HepG2 (cell line): ENCODE results near the gene GLO1. TPM values are rescaled to one million over a fixed set of nuclear protein-coding genes. Genes with fewer than 3 reads are reported as not detected.
A peak's percentile ranks its signal among the peaks of the same experiment; 100 is the strongest.

Experiments used
- HMG20B ChIP-seq: conservative IDR thresholded peaks from 2 replicates; pipeline ENCODE4 v1.6.1; 2016; ENCODE audit warnings: missing genetic modification reagents, missing compliant biosample characterization
- HNF1B ChIP-seq: sonication (generic); formaldehyde crosslinking; IDR thresholded peaks from 2 replicates; pipeline ENCODE4 v1.5.1; 2020; ENCODE audit warnings: mild to moderate bottlenecking, moderate library complexity, missing genetic modification reagents
- HNF4A ChIP-seq: sonication (generic); formaldehyde crosslinking; IDR thresholded peaks from 2 replicates; pipeline ENCODE4 v1.4.0; 2020; ENCODE audit warnings: missing genetic modification reagents
- IRF2 ChIP-seq: IDR thresholded peaks from 2 replicates; pipeline ENCODE4 v1.6.1; 2018; ENCODE audit warnings: missing genetic modification reagents, missing compliant biosample characterization
- MLXIP ChIP-seq: sonication (generic); formaldehyde crosslinking; IDR thresholded peaks from 2 replicates; pipeline ENCODE4 v1.9.0; 2021; ENCODE audit warnings: missing genetic modification reagents, borderline replicate concordance
- NFATC3 ChIP-seq: sonication (generic); formaldehyde crosslinking; IDR thresholded peaks from 2 replicates; pipeline ENCODE4 v1.5.1; 2020; ENCODE audit warnings: mild to moderate bottlenecking, missing genetic modification reagents
- NFKB2 ChIP-seq: sonication (generic); formaldehyde crosslinking; IDR thresholded peaks from 2 replicates; pipeline ENCODE4 v1.4.0; 2020; ENCODE audit warnings: missing genetic modification reagents, borderline replicate concordance
- NRL ChIP-seq: sonication (generic); formaldehyde crosslinking; IDR thresholded peaks from 2 replicates; pipeline ENCODE4 v1.5.0; 2020; ENCODE audit warnings: missing genetic modification reagents, mild to moderate bottlenecking, moderate library complexity, borderline replicate concordance
- POLR2AphosphoS5 ChIP-seq: IDR thresholded peaks from 2 replicates; pipeline ENCODE4 v1.6.1; 2012; ENCODE audit warnings: low read depth, low read length
- SSRP1 ChIP-seq: IDR thresholded peaks from 2 replicates; pipeline ENCODE4 v1.6.1; 2016; ENCODE audit warnings: control low read depth
- THAP11 ChIP-seq: IDR thresholded peaks from 2 replicates; pipeline ENCODE4 v1.6.1; 2016; ENCODE audit warnings: missing biosample characterization, missing genetic modification reagents
- ZBTB44 ChIP-seq: sonication (generic); formaldehyde crosslinking; IDR thresholded peaks from 2 replicates; pipeline ENCODE4 v1.4.0; 2020; ENCODE audit warnings: missing genetic modification reagents
- ZMAT5 ChIP-seq: sonication (generic); formaldehyde crosslinking; IDR thresholded peaks from 2 replicates; pipeline ENCODE4 v1.5.0; 2020; ENCODE audit warnings: mild to moderate bottlenecking, low read depth, missing genetic modification reagents, borderline replicate concordance
- ZNF251 ChIP-seq: sonication (generic); formaldehyde crosslinking; IDR thresholded peaks from 2 replicates; pipeline ENCODE4 v1.9.0; 2021; ENCODE audit warnings: mild to moderate bottlenecking, missing genetic modification reagents
- ZNF282 ChIP-seq: fragments of 450-650 bp; IDR thresholded peaks from 2 replicates; pipeline ENCODE4 v1.6.1; 2018; ENCODE audit not compliant: partially characterized antibody
- ZNF343 ChIP-seq: sonication (generic); formaldehyde crosslinking; IDR thresholded peaks from 2 replicates; pipeline ENCODE4 v1.4.0; 2020; ENCODE audit warnings: mild to moderate bottlenecking, missing genetic modification reagents
- ZNF607 ChIP-seq: sonication (generic); formaldehyde crosslinking; IDR thresholded peaks from 2 replicates; pipeline ENCODE4 v1.5.1; 2020; ENCODE audit warnings: missing genetic modification reagents, mild to moderate bottlenecking, borderline replicate concordance
- ZNF614 ChIP-seq: IDR thresholded peaks from 2 replicates; pipeline ENCODE4 v1.6.1; 2018; ENCODE audit warnings: missing biosample characterization, missing genetic modification reagents, inconsistent platforms, borderline replicate concordance
- ZNF674 ChIP-seq: sonication (generic); formaldehyde crosslinking; IDR thresholded peaks from 2 replicates; pipeline ENCODE4 v1.5.0; 2020; ENCODE audit warnings: low read depth, mild to moderate bottlenecking, missing genetic modification reagents
- ZNF709 ChIP-seq: sonication (generic); formaldehyde crosslinking; IDR thresholded peaks from 2 replicates; pipeline ENCODE4 v1.5.0; 2020; ENCODE audit warnings: mild to moderate bottlenecking, missing genetic modification reagents
- ZSCAN29 ChIP-seq: sonication (generic); formaldehyde crosslinking; conservative IDR thresholded peaks from 2 replicates; pipeline ENCODE4 v1.4.0; 2020; ENCODE audit warnings: mild to moderate bottlenecking, missing genetic modification reagents
- polyA plus RNA-seq, 8 experiments: library from polyadenylated mRNA; depleted of rRNA in 3 of 8; stranded (reverse) in 7 of 8; unstranded in 1 of 8; fragments of >200 nt; fragmentation: Illumina TruSeq in 4 of 8; extraction: Trizol in 4 of 8; gene quantifications; 2 replicates each; pipeline versions ENCODE4 v1.2.1 to v1.2.3, GENCODE V29; 2011 to 2016; ENCODE audit warnings: low read depth in 4 of 8, missing spikeins in 1 of 8, mixed read lengths in 1 of 8; ENCODE audit not compliant: insufficient read depth in 1 of 8
- total RNA-seq, 5 experiments: library from RNA; depleted of rRNA; stranded (reverse); fragments of >200 nt; fragmentation: Illumina TruSeq; extraction: Trizol; gene quantifications; 2 replicates each; pipeline ENCODE4 v1.2.3, GENCODE V29; 2016; ENCODE audit warnings: low read depth in 1 of 5

The GLO1 gene
- total and polyA plus RNA-seq, 2 of the 13 experiments (the other 11 are each of a cell fraction or from before 2014, with no cell fraction given), result 77.1 to 177 TPM

- TF ChIP-seq SSRP1 (CRISPR knock-in tag) (no peak), NFATC3 (CRISPR knock-in tag) (no peak; the same call in 1 of the 2 replicates), HNF4A (no peak), ZSCAN29 (CRISPR knock-in tag) (no peak), ZNF282 (no peak), ZNF343 (CRISPR knock-in tag) (0 out of 2 replicates have a peak, but pooled peaks have one; percentile 41), ZBTB44 (CRISPR knock-in tag) (no peak), ZNF674 (CRISPR knock-in tag) (0 out of 2 replicates have a peak, but pooled peaks have one; percentile 18), ZMAT5 (no peak), THAP11 (CRISPR knock-in tag) (peak; percentile 99), HNF1B (0 out of 2 replicates have a peak, but pooled peaks have one; percentile 2), ZNF251 (no peak), ZNF607 (CRISPR knock-in tag) (no peak), ZNF709 (no peak), POLR2AphosphoS5 (peak; percentile 96), HMG20B (peak; percentile 35; the same call in 1 of the 2 replicates), IRF2 (peak; percentile 85), NFKB2 (CRISPR knock-in tag) (peak; percentile 81; the same call in 1 of the 2 replicates), MLXIP (no peak), ZNF614 (peak; percentile 64; the same call in 1 of the 2 replicates), NRL (CRISPR knock-in tag) (peak; percentile 96)
Measured at GRCh38 chr6:38702558-38703397, at the start of gene GLO1 (continued).
